ENCODE results near the gene SEC16A. TPM values are rescaled to one million over a fixed set of nuclear protein-coding genes. Genes with fewer than 3 reads are reported as not detected.

Gene SEC16A
- total and polyA plus RNA-seq, 2 experiments from 2014 or later: 42.0 to 42.7 TPM

GRCh38 chr9:136481558-136481957, 1.3 kb downstream of the SEC16A start:
- Histone ChIP-seq H3K36me3 (replicated peaks; ENCODE audit: insufficient read depth, low read depth) (no peaks in the 10 kb centered on the region), H3K4me1 (ENCODE audit: insufficient read depth) (peaks cover 6% of the 10 kb centered on the region), H3K9me2 (replicated peaks; ENCODE audit: insufficient read depth) (no peaks in the 10 kb centered on the region), H3K4me2 (peak overlapping the region; percentile 91), H3K79me2 (peaks cover 62% of the 10 kb centered on the region), H3K27ac (peak overlapping the region; percentile 99), H4K20me1 (ENCODE audit: insufficient read depth, poor library complexity, severe bottlenecking) (peaks cover 50% of the 10 kb centered on the region), H3K4me3 (peak overlapping the region; percentile 81), H2AFZ (no peak overlapping the region), H3K27me3 (no peaks in the 10 kb centered on the region), H3K9me3 (ENCODE audit: low read depth) (no peaks in the 10 kb centered on the region)
- DNase-seq (ENCODE audit: low spot score): no peak
- TF ChIP-seq EZH2phosphoT487 (IDR thresholded peaks at IDR 0.05; ENCODE audit: low read depth, severe bottlenecking, unreplicated experiment): no peak
- TF ChIP-seq EZH2 (IDR thresholded peaks at IDR 0.05; ENCODE audit: borderline replicate concordance): no peak
- WGBS (ENCODE audit: low lambda C conversion rate, missing lambda C conversion rate): 48% methylated on average over 5 of the region's 5 CpGs

GRCh38 chr9:136476369-136477150, 6.3 kb downstream of the SEC16A start:
- Histone ChIP-seq H3K79me2 (peaks cover 99% of the 10 kb centered on the region), H3K4me3 (no peak overlapping the region), H3K36me3 (replicated peaks; ENCODE audit: insufficient read depth, low read depth) (no peaks in the 10 kb centered on the region), H3K4me1 (ENCODE audit: insufficient read depth) (peaks cover 4% of the 10 kb centered on the region), H3K9me3 (ENCODE audit: low read depth) (no peaks in the 10 kb centered on the region), H3K27me3 (no peaks in the 10 kb centered on the region), H3K9me2 (replicated peaks; ENCODE audit: insufficient read depth) (no peaks in the 10 kb centered on the region), H2AFZ (no peak overlapping the region), H3K27ac (no peak overlapping the region), H3K4me2 (no peak overlapping the region), H4K20me1 (ENCODE audit: insufficient read depth, poor library complexity, severe bottlenecking) (peaks cover 71% of the 10 kb centered on the region)
- TF ChIP-seq EZH2phosphoT487 (IDR thresholded peaks at IDR 0.05; ENCODE audit: low read depth, severe bottlenecking, unreplicated experiment) (no peak), EZH2 (IDR thresholded peaks at IDR 0.05; ENCODE audit: borderline replicate concordance) (no peak), CTCF (IDR thresholded peaks at IDR 0.05; ENCODE audit: poor library complexity) (no peak)
- WGBS (ENCODE audit: low lambda C conversion rate, missing lambda C conversion rate): 96% methylated on average over 25 of the region's 25 CpGs
- DNase-seq (ENCODE audit: low spot score): no peak

GRCh38 chr9:136474974-136475865, 7.6 kb downstream of the SEC16A start:
- TF ChIP-seq EZH2phosphoT487 (IDR thresholded peaks at IDR 0.05; ENCODE audit: low read depth, severe bottlenecking, unreplicated experiment) (no peak), EZH2 (IDR thresholded peaks at IDR 0.05; ENCODE audit: borderline replicate concordance) (no peak), CTCF (IDR thresholded peaks at IDR 0.05; ENCODE audit: poor library complexity) (no peak)
- no peaks in the 10 kb centered on the region for H3K4me1 ChIP-seq (ENCODE audit: insufficient read depth)
- no peaks in the 10 kb centered on the region for H3K27me3 ChIP-seq
- no peak overlapping the region for H3K4me2 ChIP-seq
- H3K36me3 ChIP-seq (replicated peaks; ENCODE audit: insufficient read depth, low read depth): no peaks in the 10 kb centered on the region
- peaks cover 98% of the 10 kb centered on the region for H3K79me2 ChIP-seq
- H3K4me3 ChIP-seq: no peak overlapping the region
- no peaks in the 10 kb centered on the region for H3K9me2 ChIP-seq (replicated peaks; ENCODE audit: insufficient read depth)
- H2AFZ ChIP-seq: no peak overlapping the region
- no peak for DNase-seq (ENCODE audit: low spot score)
- peaks cover 71% of the 10 kb centered on the region for H4K20me1 ChIP-seq (ENCODE audit: insufficient read depth, poor library complexity, severe bottlenecking)
- H3K27ac ChIP-seq: no peak overlapping the region
- H3K9me3 ChIP-seq (ENCODE audit: low read depth): no peaks in the 10 kb centered on the region
- WGBS (ENCODE audit: low lambda C conversion rate, missing lambda C conversion rate): 98% methylated on average over 31 of the region's 34 CpGs
